Measurements from ENCODE around the gene EYS.

GRCh38 chr6:64807785-64808184 lies 899.2 kb downstream of the EYS start:
- no peak for TF ChIP-seq CTCF (IDR thresholded peaks at IDR 0.05)
- no peak for TF ChIP-seq POLR2A (IDR thresholded peaks at IDR 0.05)
